ENCODE data around the gene TMEM62.
"Not testable (repeated sequence)": the region's sequence is repeated elsewhere in the genome, so short reads cannot be mapped to it uniquely, and the experiment has no call there.

Gene TMEM62

DNA sequence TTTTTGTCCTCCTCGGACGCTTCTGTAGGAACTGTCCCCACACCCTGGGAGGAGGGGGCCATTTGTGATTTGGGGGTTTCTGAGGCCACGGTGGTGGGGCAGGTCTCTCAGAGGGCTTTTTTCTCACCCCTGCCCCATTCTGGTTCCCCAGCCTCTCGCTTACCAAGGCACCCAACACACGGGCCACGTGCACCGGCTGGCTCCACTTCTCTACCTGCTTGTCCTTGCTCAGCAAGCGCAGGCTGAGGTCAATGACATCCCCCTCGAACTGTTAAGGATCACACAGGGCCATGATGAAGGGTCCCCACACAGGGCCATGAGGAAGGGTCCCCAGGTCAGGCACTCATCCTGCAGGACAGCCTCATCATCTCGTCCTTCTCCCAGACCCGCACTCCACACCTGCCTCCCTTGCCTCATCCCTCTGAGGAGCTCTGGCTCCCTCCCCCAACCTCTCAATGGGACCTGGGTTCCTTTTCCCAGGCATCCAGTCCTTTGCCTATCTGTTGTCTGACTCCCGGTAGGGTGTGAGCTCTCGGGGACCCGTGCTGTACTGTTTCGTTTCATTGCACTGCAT is 76.9 kb downstream of the TMEM62 start:
- no peak for DNase-seq (ENCODE audit: low spot score)

GRCh38 chr15:43210807-43211206 is 77.4 kb downstream of the TMEM62 start:
- no peak for DNase-seq (ENCODE audit: low spot score)

- DNase-seq (ENCODE audit: low spot score): no peak
These were observed 77.9 kb downstream of the TMEM62 start for GRCh38 chr15:43211224-43211735.

GRCh38 chr15:43212299-43212698 is 78.9 kb downstream of the TMEM62 start:
- DNase-seq (ENCODE audit: low spot score): no peak

DNA sequence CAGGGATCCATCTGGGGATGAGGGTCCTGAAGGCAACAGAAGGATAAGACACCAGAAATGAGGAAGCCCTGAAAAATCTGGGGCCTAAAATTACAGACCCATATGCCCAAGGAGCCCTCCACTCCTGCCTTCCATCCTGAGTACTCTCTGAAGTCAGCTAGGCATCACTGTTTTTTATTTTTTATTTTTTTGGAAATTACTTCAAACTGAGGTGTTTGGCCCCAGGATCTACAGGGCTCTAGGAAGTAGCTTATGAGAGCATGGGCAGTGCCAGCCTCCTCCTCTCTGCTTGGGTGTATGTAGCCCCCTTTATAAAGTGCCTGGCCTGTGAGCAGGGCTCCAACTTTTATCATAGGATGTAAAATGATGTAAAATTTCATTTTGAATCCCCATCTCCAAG is 79.6 kb downstream of the TMEM62 start:
- no peak for DNase-seq (ENCODE audit: low spot score)

DNA sequence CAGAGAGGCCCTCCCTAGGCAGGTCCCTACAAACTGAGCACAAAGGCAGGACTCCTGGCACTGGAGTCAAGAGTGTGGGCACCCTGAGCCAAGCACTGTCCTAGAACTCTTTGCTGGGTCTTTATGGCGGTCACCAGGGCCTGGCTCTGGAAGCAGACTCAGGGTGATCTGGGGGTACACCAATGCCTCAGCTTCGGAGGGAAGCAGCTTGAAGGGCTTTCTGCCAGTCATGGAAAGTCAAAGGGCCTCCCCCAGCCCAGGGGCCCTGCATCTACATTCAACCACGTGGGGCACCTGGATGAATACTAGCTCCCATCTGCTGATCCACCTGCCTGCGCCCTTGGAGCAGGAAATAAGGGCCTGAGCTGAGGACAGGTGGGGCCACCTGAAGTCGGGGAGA is 80.1 kb downstream of the TMEM62 start:
- no peak for DNase-seq (ENCODE audit: low spot score)

DNA sequence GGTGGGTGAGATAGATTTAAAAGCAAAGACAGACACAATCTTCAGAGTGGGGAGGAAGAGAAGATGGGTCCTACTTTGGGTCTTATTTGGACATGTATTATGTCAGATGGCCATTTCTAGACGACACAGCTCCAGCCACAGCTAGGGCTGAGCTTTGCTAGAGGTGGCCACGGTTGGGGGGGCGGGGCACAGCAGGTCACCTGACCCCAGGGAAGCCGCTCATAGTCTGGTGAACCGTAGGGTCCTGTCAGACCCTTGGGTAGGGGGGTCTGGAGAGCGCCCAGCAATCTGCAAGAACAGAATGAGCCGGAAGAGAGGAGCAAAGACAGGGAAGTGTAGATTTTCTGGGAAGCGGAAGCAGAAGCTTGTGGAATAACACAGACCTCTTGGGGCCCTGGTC is 80.8 kb downstream of the TMEM62 start:
- DNase-seq (ENCODE audit: low spot score): no peak

GRCh38 chr15:43214592-43215295 is 81.4 kb downstream of the TMEM62 start:
- no peak for DNase-seq (ENCODE audit: low spot score)

GRCh38 chr15:43215961-43216360 is 82.6 kb downstream of the TMEM62 start:
- DNase-seq (ENCODE audit: low spot score): no peak

DNA sequence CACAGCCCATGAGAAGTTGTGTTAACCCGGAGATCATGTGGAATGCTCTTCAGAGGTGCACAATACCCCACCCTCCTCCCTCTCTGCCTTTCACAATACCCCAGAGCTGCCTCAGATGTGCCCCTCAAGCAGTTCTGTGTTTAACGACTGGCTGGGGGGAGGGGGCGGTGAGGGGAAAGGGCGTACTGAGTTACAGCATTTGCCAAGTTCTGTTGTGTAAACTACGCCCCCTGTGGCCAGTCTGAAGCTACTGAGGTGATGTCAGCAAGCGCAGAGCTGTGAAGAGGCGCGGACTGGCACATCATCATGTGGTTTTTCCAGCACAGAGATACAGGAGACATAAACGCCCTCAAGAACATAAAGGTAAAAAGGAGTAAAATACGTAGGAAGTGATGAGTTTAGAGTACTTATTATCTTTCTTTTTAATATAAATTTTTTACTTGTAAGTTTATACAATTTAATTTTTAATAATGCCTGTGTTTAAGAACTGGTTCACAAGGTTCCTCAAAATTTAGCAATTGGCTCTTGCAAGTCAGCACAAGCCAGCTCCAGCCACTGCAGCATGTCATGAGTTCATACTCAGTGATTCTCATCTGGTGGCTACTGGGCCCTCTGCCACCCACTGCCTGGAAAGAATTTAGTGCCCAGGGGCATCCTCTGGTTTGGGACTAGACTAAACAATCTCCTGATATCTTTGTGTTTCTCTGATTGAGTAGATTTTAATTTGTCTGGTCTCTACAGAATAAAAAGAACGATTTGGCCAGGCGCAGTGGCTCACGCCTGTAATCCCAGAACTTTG is 85.7 kb downstream of the TMEM62 start:
- peak; percentile 76 for DNase-seq (ENCODE audit: low spot score)

DNA sequence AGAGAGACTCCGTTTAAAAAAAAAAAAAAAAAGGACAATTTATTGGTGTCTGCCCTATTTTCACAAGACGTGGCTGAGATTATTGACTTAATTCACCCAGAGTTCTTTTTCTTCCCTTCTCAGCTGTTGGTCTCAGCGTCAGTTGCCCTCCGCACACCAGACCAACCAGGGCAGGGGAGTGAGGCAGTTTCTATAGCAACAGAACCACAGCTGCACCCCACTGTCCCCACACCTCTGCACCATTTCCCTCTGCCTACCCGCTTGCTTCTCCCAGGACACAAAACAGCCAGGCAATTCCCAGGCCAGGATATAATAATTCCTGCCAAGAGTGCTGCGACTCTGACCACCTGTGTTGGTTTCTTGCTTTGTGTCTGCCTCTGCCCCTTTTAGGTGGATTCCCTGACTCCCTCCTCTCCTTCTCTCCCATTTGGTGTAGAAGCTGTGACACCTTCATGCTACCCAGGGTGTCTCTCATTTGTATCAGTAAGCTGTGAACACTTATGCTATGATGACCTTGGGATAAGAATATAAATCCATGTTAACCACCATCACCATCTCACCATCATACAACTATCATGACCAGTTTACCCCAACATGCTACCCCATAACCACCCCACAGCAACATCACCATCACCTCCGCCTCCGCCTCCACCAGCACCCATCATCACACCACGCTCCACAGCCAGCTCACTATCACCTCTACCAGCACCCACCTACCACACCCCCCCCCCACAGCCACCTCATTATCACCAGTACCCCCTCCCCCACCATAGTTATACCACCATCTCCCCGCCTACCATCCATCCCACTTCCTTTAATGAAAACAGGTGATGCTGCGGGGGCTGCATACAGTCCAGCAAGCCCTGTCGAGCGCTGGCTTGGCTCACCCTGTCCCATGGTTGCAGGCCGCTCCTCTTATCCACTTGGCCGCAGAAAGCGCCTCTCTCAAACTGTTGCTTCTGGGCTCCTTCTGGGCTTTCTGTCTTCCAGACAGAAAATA is 86.8 kb downstream of the TMEM62 start:
- no peak for DNase-seq (ENCODE audit: low spot score)

- no peak for DNase-seq (ENCODE audit: low spot score)
These were observed 87.6 kb downstream of the TMEM62 start, which contains the start of gene EPB42 for GRCh38 chr15:43220991-43221403. Gene EPB42, minus strand, starts transcription at chr15:43221018. Its CDS starts 193 bp downstream, at chr15:43220825.

DNA sequence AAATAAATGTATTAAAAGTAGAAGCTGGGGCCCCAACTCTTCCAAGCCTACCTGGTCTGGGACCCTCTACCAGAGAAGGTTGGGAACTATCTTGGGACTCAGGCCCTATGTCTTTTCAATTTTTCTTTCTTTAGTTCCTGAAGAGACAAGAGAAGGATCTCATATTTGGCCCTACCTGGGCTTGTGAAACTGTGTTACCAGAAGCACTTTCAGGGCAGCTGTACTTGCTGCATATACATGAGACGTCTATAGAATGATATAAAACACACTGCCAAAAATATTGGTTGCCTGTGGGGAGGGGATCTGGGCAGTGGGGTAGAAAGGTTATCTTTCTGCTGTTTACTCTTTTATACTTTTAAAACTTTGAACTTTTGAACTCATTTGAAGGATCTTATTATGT is 88.0 kb downstream of the TMEM62 start:
- DNase-seq (ENCODE audit: low spot score): no peak

DNA sequence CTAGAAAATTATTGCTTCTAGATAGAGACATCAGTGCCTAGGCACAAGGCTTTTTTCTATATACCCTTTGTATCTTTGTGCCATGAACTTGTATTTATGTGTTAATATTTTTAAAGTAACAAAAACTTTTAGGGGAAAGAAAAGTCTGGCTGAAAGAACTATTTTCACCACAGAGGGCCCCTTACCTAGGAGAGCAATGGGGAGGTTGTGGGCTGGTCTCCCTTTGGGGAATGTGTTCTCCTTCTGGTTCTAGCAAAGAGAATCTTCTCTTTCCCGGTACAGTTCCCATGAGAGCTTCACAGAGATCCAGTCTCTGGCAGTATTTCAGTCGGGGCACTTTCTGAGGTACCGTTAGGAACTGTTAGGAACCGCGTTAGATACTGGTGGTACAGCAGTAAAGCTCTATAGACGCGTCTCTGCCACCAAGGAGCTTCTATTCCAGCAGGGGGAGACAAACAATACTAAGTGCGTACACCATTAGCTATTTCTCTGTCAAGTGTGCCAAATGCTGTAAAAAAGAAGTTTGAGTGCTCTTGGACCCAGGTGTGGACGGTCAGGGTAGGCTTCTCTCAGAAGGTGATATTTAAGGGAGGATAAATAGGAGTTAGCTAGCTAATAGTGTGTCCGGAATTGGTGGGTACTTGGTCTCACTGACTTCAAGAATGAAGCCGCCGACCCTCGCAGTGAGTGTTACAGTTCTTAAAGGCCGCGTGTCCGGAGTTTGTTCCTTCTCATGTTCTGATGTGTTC is 92.0 kb downstream of the TMEM62 start:
- DNase-seq (ENCODE audit: low spot score): no peak

DNA sequence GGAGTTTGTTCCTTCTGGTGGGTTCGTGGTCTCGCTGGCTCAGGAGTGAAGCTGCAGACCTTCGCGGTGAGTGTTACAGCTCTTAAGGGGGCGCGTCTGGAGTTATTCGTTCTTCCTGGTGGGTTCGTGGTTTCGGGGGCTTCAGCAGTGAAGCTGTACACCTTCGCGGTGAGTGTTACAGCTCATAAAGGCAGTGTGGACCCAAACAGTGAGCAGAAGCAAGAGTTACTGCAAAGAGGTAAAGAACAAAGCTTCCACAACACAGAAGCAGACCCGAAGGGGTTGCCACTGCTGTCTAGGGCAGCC is 92.5 kb downstream of the TMEM62 start:
- DNase-seq (ENCODE audit: low spot score): not testable (repeated sequence)

- DNase-seq (ENCODE audit: low spot score): no peak
These were observed 93.3 kb downstream of the TMEM62 start for GRCh38 chr15:43226436-43227305.

- DNase-seq (ENCODE audit: low spot score): no peak
These were observed 96.6 kb downstream of the TMEM62 start for GRCh38 chr15:43229977-43230376.

- DNase-seq (ENCODE audit: low spot score): no peak
These were observed 97.3 kb downstream of the TMEM62 start for GRCh38 chr15:43230640-43231115.

GRCh38 chr15:43232289-43232874 is 99.0 kb downstream of the TMEM62 start:
- DNase-seq (ENCODE audit: low spot score): no peak
